22Rv1 (cell line): ENCODE results near the gene MRPL55.

Source experiments
- H3K27ac ChIP-seq: fragments of 450-650 bp; 2 replicates; pipeline ENCODE4 v1.5.1; 2017
- CTCF ChIP-seq: fragments of 450-650 bp; IDR thresholded peaks from 2 replicates; pipeline ENCODE4 v1.5.1; 2017; ENCODE audit warnings: mild to moderate bottlenecking
- ZFX ChIP-seq: fragments of 450-650 bp; IDR thresholded peaks from 2 replicates; pipeline ENCODE4 v1.6.1; 2017; ENCODE audit warnings: antibody characterized with exemption, borderline replicate concordance

The MRPL55 gene

DNA sequence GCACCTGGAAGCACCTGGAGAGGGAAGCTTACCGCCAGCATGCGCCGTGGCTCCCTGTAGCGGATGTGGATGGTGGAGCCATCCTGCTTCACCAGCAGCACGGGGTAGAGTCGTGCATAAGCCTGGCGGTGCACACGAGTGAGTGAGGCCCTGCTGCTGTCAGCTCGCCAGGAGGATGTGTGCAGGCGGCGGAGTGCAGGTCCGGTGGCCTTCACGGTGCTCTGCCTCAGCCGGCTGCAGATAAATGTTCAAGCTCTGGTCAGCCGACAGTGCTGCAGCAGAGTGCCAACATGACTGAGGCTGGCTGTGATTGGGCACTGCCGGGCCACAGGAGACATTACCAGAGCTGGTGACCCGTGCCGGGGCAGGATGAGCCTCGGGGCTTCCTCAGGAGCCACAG, 1.5 kb downstream of the MRPL55 start:
- H3K27ac ChIP-seq: no peak overlapping the region; the same call in 1 of the 2 replicates
- no peak for TF ChIP-seq CTCF
- TF ChIP-seq ZFX: no peak

- no peak overlapping the region for H3K27ac ChIP-seq
- TF ChIP-seq ZFX: no peak
- TF ChIP-seq CTCF: no peak
These were observed 2.4 kb downstream of the MRPL55 start for GRCh38 chr1:228106800-228107054.

- peak overlapping the region; percentile 98; the same call in 1 of the 2 replicates for H3K27ac ChIP-seq
- TF ChIP-seq CTCF: no peak
- TF ChIP-seq ZFX: no peak
These were observed 2.9 kb downstream of the MRPL55 start for GRCh38 chr1:228105996-228106799.

DNA sequence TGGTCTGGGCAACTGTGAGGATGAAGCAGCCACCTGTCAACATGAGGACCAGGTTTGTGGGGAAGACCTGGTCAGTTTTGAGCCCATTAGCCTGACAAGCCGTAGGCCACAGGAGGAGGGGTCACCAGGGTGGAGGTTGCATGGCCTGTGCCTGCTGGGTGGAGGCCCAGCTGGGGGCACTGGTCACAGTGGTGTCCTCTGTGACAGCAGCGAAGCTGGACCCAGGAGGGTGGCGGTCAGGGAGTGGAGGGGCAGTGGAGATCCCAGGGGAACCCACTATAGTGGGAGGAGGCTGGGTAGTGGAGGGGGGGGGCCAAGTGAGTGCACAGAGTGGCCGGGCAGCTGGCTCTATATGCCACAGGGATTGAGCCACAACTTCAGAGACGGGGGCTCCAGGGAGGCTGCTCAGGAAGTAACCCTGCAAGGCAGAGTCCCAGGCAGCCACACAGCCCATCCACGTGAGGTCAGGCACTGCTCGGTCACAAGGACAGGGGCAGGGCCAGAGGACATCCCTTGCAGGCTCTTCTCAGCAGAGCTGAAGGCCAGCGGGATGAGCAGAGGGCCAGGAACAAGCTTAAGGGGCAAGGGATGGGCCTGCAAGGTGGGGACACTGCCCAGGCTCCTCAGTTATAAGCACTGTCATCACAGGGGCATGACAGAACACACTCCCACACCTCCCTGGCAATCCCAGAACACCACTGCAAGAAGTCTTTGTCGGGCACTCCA, 3.7 kb downstream of the MRPL55 start:
- H3K27ac ChIP-seq: peak overlapping the region; percentile 98
- TF ChIP-seq ZFX: no peak
- TF ChIP-seq CTCF: no peak

GRCh38 chr1:228104526-228105269, 4.4 kb downstream of the MRPL55 start:
- TF ChIP-seq ZFX (no peak), CTCF (no peak)
- peak overlapping the region; percentile 98 for H3K27ac ChIP-seq

- no peak for TF ChIP-seq CTCF
- no peak for TF ChIP-seq ZFX
- peak within 1 kb of the TSS; percentile 98 for H3K27ac ChIP-seq
These were observed 6.1 kb downstream of the MRPL55 start, which contains the start of gene C1orf35 for GRCh38 chr1:228102791-228103620. Gene C1orf35, minus strand, starts transcription at chr1:228103325. Its CDS starts 98 bp downstream, at chr1:228103227.
